B cell (primary cell): ENCODE results near the gene WBP4. TPM values are rescaled to one million over a fixed set of nuclear protein-coding genes. Genes with fewer than 3 reads are reported as not detected.

ENCODE experiments used
- ATAC-seq: fragments of 200-7000 bp; cut with Tn5 transposase; one replicate; pipeline ENCODE4 v1.10.0; 2021; ENCODE audit warnings: low read depth, mild to moderate bottlenecking, moderate number of reproducible peaks, moderate library complexity
- CTCF ChIA-PET: fragments of 350-600 bp; sonication (Branson Sonifier 250); formaldehyde crosslinking; loops from one replicate; lab custom pipeline; 2021; ENCODE audit warnings: antibody characterized with exemption, inconsistent platforms; lab: Charles Lee
- POLR2A ChIA-PET: fragments of 350-600 bp; sonication (Branson Sonifier 250); formaldehyde crosslinking; loops from one replicate; lab custom pipeline; 2021; ENCODE audit warnings: antibody characterized with exemption; lab: Charles Lee
- DNase-seq: peaks from one replicate; pipeline ENCODE4 v3.0.0; 2013
- H2AFZ ChIP-seq: 2 replicates; pipeline ENCODE4 v1.6.1; 2012; ENCODE audit warnings: mild to moderate bottlenecking, low read depth, low read length; ENCODE audit not compliant: insufficient read depth, poor library complexity, severe bottlenecking
- H3K27ac ChIP-seq, 2 donors: 1 replicate in 1 of 2; 2 replicates in 1 of 2; pipeline ENCODE4 v1.5.1; 2012 to 2013; ENCODE audit warnings: low read length in 2 of 2, mild to moderate bottlenecking in 2 of 2, moderate library complexity in 1 of 2
- H3K27me3 ChIP-seq, 4 experiments: fragments of 200-600 bp in 1 of 4; sonication (generic) in 1 of 4; replicated peaks in 1 of 4; 1 replicate in 2 of 4; 2 replicates in 2 of 4; pipeline versions ENCODE4 v1.6.1 to v1.7.0; 2013 to 2016; ENCODE audit warnings: low read length in 3 of 4, mild to moderate bottlenecking in 2 of 4, mixed read lengths in 1 of 4, moderate library complexity in 1 of 4; ENCODE audit not compliant: insufficient read depth in 4 of 4, control insufficient read depth in 3 of 4; ENCODE audit errors: control extremely low read depth in 1 of 4
- H3K36me3 ChIP-seq, 2 experiments: replicated peaks in 1 of 2; 1 replicate in 1 of 2; 2 replicates in 1 of 2; pipeline versions ENCODE4 v1.6.1 to v1.7.1; 2013; ENCODE audit warnings: low read length in 1 of 2; ENCODE audit not compliant: insufficient read depth in 2 of 2, control insufficient read depth in 1 of 2; ENCODE audit errors: control extremely low read depth in 1 of 2, extremely low read depth in 1 of 2
- H3K4me1 ChIP-seq, 2 donors: fragments of 200-600 bp in 1 of 2; sonication (generic) in 1 of 2; 1 replicate in 1 of 2; 2 replicates in 1 of 2; pipeline versions ENCODE4 v1.5.1 to v1.6.1; 2013 to 2017; ENCODE audit warnings: low read length in 2 of 2; ENCODE audit not compliant: control insufficient read depth in 2 of 2, insufficient read depth in 2 of 2
- H3K4me2 ChIP-seq: replicated peaks from 2 replicates; pipeline ENCODE3; 2012; ENCODE audit warnings: mild to moderate bottlenecking, low read depth, low read length; ENCODE audit not compliant: poor library complexity, severe bottlenecking
- H3K4me3 ChIP-seq, 5 experiments: fragments of 200-600 bp in 1 of 5; sonication (generic) in 1 of 5; 1 replicate in 3 of 5; 2 replicates in 2 of 5; pipeline versions ENCODE4 v1.5.1 to v1.7.0; 2011 to 2016; ENCODE audit warnings: low read length in 4 of 5, mild to moderate bottlenecking in 4 of 5, low read depth in 2 of 5, control low read depth in 1 of 5, moderate library complexity in 1 of 5; ENCODE audit not compliant: insufficient read depth in 1 of 5; ENCODE audit errors: control extremely low read depth in 1 of 5, extremely low read depth in 1 of 5
- H3K79me2 ChIP-seq: fragments of 200-600 bp; sonication (generic); one replicate; pipeline ENCODE4 v1.6.0; 2016; ENCODE audit warnings: low read length; ENCODE audit not compliant: control insufficient read depth, insufficient read depth
- H3K9ac ChIP-seq: fragments of 200-600 bp; sonication (generic); 2 replicates; pipeline ENCODE4 v1.6.1; 2017; ENCODE audit warnings: mild to moderate bottlenecking, low read length, moderate library complexity
- H3K9me3 ChIP-seq, 3 donors: one replicate each; pipeline versions ENCODE4 v1.6.1 to v1.7.1; 2013; ENCODE audit warnings: low read length in 2 of 3; ENCODE audit not compliant: control insufficient read depth in 2 of 3, insufficient read depth in 1 of 3; ENCODE audit errors: control extremely low read depth in 1 of 3
- H4K20me1 ChIP-seq: 2 replicates; pipeline ENCODE4 v1.6.0; 2012; ENCODE audit warnings: mild to moderate bottlenecking, low read length; ENCODE audit not compliant: insufficient read depth, control insufficient read depth, poor library complexity, severe bottlenecking
- H3K27ac Mint-ChIP-seq: one replicate; pipeline ENCODE4 v1.8.0; 2021; ENCODE audit warnings: mixed read lengths
- H3K27me3 Mint-ChIP-seq: one replicate; pipeline ENCODE4 v1.8.0; 2021; ENCODE audit warnings: mixed read lengths
- H3K4me1 Mint-ChIP-seq: one replicate; pipeline ENCODE4 v1.8.0; 2021; ENCODE audit warnings: mixed read lengths
- H3K4me3 Mint-ChIP-seq: one replicate; pipeline ENCODE4 v1.8.0; 2021; ENCODE audit warnings: mixed read lengths
- H3K9me3 Mint-ChIP-seq: one replicate; pipeline ENCODE4 v1.8.0; 2022; ENCODE audit warnings: mixed read lengths; ENCODE audit not compliant: insufficient read depth
- EZH2 ChIP-seq: IDR thresholded peaks from 2 replicates; pipeline ENCODE4 v1.6.1; 2012; ENCODE audit warnings: borderline replicate concordance, low read depth, mild to moderate bottlenecking, moderate library complexity, low read length; ENCODE audit not compliant: insufficient read depth, poor library complexity, severe bottlenecking
- WGBS: methylation state at CpG from one replicate; pipeline ENCODE4 v1.1.5; 2013; ENCODE audit warnings: missing lambda C conversion rate; ENCODE audit not compliant: insufficient coverage; 5-methylcytosine and 5-hydroxymethylcytosine counted together
- intact Hi-C: fragments of 100-400 bp; cut with micrococcal nuclease; formaldehyde crosslinking; loops from one replicate; pipeline ENCODE4 v1.10.0; 2022
- polyA plus RNA-seq: library from polyadenylated mRNA; depleted of rRNA; stranded (reverse); fragments of >200 nt; gene quantifications from 2 replicates; pipeline ENCODE4 v1.2.3, GENCODE V29; 2012
- total RNA-seq, 2 donors: library from RNA; stranded (reverse); fragments of 120-200 nt in 1 of 2; gene quantifications; 1 replicate in 1 of 2; 2 replicates in 1 of 2; pipeline versions ENCODE4 v1.2.3 to v1.2.4, GENCODE V29; 2013 to 2022
- TF ChIP-seq, protein P1 (sequence below): fragments of 200-600 bp; IDR thresholded peaks from one replicate; pipeline ENCODE4 v1.8.0; 2022; ENCODE audit warnings: antibody characterized with exemption, mild to moderate bottlenecking

WBP4 gene
- total and polyA plus RNA-seq, 2 donors (not counting 1 experiment from before 2014, with no cell fraction given) = 1.8 to 10.4 TPM

DNA sequence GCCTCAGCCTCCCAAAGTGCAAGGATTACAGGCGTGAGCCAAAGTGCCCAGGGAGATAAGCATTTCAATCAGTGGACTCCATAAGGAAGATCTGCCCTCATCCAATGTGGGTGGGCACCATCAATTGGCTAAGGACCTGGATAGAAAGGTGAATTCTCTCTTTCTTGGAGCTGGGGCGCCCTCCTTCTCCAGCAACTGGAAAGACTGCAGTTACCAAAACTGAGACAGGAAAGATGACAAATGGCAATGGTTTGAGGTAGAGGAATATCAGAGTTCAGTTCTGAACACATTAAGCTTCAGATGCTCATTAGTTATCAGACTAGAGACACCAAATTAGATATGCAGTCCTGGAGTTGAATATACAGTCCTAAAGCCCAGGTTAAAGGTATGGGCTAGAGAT lies 31.7 kb upstream of the WBP4 start:
- 100% methylated on average over 1 of the region's 2 CpGs for WGBS
- H3K27ac ChIP-seq = no peak overlapping the region
- no peak overlapping the region for H3K27ac Mint-ChIP-seq
- ATAC-seq (no peak), DNase-seq (no peak)
- H3K9me3 Mint-ChIP-seq = no peaks in the 10 kb centered on the region
- H3K4me2 ChIP-seq = no peak overlapping the region
- H3K27me3 ChIP-seq = no peaks in the 10 kb centered on the region
- no peak overlapping the region for H3K9ac ChIP-seq
- H3K36me3 ChIP-seq = peaks cover 0 to 3% of the 10 kb centered on the region in 2 experiments
- no peak overlapping the region for H3K4me3 Mint-ChIP-seq
- peaks cover 24% of the 10 kb centered on the region for H3K4me1 Mint-ChIP-seq
- ChIA-PET POLR2A (no interaction called here), CTCF (interaction anchor here (0.7 to 1.3 kb wide), 4 partner anchors 9 to 55 kb away, joined by 3 to 4 read pairs (median 3); no protein-coding TSS in a partner anchor)
- H4K20me1 ChIP-seq = no peaks in the 10 kb centered on the region
- intact Hi-C loops = no loop called here
- H2AFZ ChIP-seq = no peak overlapping the region
- H3K9me3 ChIP-seq = no peaks in the 10 kb centered on the region
- no peaks in the 10 kb centered on the region for H3K27me3 Mint-ChIP-seq
- TF ChIP-seq EZH2 = no peak
- TF ChIP-seq, protein P1, sequence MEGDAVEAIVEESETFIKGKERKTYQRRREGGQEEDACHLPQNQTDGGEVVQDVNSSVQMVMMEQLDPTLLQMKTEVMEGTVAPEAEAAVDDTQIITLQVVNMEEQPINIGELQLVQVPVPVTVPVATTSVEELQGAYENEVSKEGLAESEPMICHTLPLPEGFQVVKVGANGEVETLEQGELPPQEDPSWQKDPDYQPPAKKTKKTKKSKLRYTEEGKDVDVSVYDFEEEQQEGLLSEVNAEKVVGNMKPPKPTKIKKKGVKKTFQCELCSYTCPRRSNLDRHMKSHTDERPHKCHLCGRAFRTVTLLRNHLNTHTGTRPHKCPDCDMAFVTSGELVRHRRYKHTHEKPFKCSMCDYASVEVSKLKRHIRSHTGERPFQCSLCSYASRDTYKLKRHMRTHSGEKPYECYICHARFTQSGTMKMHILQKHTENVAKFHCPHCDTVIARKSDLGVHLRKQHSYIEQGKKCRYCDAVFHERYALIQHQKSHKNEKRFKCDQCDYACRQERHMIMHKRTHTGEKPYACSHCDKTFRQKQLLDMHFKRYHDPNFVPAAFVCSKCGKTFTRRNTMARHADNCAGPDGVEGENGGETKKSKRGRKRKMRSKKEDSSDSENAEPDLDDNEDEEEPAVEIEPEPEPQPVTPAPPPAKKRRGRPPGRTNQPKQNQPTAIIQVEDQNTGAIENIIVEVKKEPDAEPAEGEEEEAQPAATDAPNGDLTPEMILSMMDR = no peak
- peaks cover 3% of the 10 kb centered on the region in 2 donors for H3K4me1 ChIP-seq
- peaks cover 93% of the 10 kb centered on the region for H3K79me2 ChIP-seq
- H3K4me3 ChIP-seq = no peak overlapping the region

GRCh38 chr13:41032691-41033376 lies 28.5 kb upstream of the WBP4 start:
- CTCF ChIA-PET = interaction anchor here (0.8 to 1.8 kb wide), 3 partner anchors 14 to 28 kb away, joined by 3 to 5 read pairs (median 3); partner anchors contain the start of gene ELF1
- H3K36me3 ChIP-seq = no peaks in the 10 kb centered on the region
- H3K9me3 ChIP-seq = no peaks in the 10 kb centered on the region
- no peaks in the 10 kb centered on the region for H3K27me3 ChIP-seq
- POLR2A ChIA-PET = no interaction called here
- Mint-ChIP-seq H3K9me3 (no peaks in the 10 kb centered on the region), H3K27ac (no peak overlapping the region), H3K27me3 (no peaks in the 10 kb centered on the region), H3K4me1 (peaks cover 21% of the 10 kb centered on the region), H3K4me3 (no peak overlapping the region)
- peaks cover 89% of the 10 kb centered on the region for H3K79me2 ChIP-seq
- H3K4me2 ChIP-seq = no peak overlapping the region
- DNase-seq (no peak), ATAC-seq (no peak)
- no peak overlapping the region for H3K27ac ChIP-seq
- peaks cover 5 to 7% of the 10 kb centered on the region in 2 donors for H3K4me1 ChIP-seq
- TF ChIP-seq, protein P1 = no peak
- TF ChIP-seq EZH2 = no peak
- H2AFZ ChIP-seq = no peak overlapping the region
- no peak overlapping the region for H3K4me3 ChIP-seq
- no peaks in the 10 kb centered on the region for H4K20me1 ChIP-seq
- WGBS = no CpG with 5 or more reads among the region's 2 CpGs
- intact Hi-C loops = no loop called here
- no peak overlapping the region for H3K9ac ChIP-seq
